GM18909 (cell line): Measurements from ENCODE around the gene ELOVL3.

Experiments
- ATAC-seq: cut with Tn5 transposase; IDR thresholded peaks from one replicate; pipeline ENCODE4 v1.9.1; 2021; ENCODE audit warnings: mild to moderate bottlenecking; ENCODE audit not compliant: unreplicated experiment, poor library complexity

Gene ELOVL3

GRCh38 chr10:102222797-102223196, 3.3 kb upstream of the ELOVL3 start:
- ATAC-seq, result no peak

- ATAC-seq, result no peak
Measured at GRCh38 chr10:102226542-102226870, 407 bp downstream of the ELOVL3 start.

- no peak for ATAC-seq
Measured at GRCh38 chr10:102227050-102227449, 951 bp downstream of the ELOVL3 start.

GRCh38 chr10:102229810-102230263, 3.7 kb downstream of the ELOVL3 start:
- no peak for ATAC-seq

GRCh38 chr10:102230264-102230860, 4.3 kb downstream of the ELOVL3 start:
- no peak for ATAC-seq

- no peak for ATAC-seq
Measured at GRCh38 chr10:102230861-102231356, 4.8 kb downstream of the ELOVL3 start.

- no peak for ATAC-seq
Measured at GRCh38 chr10:102231357-102232318, 5.5 kb downstream of the ELOVL3 start.

GRCh38 chr10:102233997-102234396, 7.9 kb downstream of the ELOVL3 start:
- no peak for ATAC-seq

GRCh38 chr10:102234888-102235597, 8.9 kb downstream of the ELOVL3 start:
- no peak for ATAC-seq

- ATAC-seq, result no peak
Measured at GRCh38 chr10:102235598-102235920, 9.5 kb downstream of the ELOVL3 start.

GRCh38 chr10:102236006-102236405, 9.9 kb downstream of the ELOVL3 start:
- no peak for ATAC-seq

- ATAC-seq, result no peak
Measured at GRCh38 chr10:102237711-102238252, 11.7 kb downstream of the ELOVL3 start.

- no peak for ATAC-seq
Measured at GRCh38 chr10:102240467-102241031, 14.4 kb downstream of the ELOVL3 start.

- ATAC-seq, result no peak
Measured at GRCh38 chr10:102241032-102241443, 14.9 kb downstream of the ELOVL3 start.

GRCh38 chr10:102241444-102242117, 15.5 kb downstream of the ELOVL3 start, which contains the start of gene PITX3:
Gene PITX3, minus strand, starts transcription at chr10:102241512. Its CDS starts 9,432 bp downstream, at chr10:102232080.
- peak; percentile 45 for ATAC-seq

- no peak for ATAC-seq
Measured at GRCh38 chr10:102242118-102242485, 16.0 kb downstream of the ELOVL3 start.

GRCh38 chr10:102243309-102243708, 17.2 kb downstream of the ELOVL3 start:
- ATAC-seq, result no peak

GRCh38 chr10:102245082-102245931, 19.2 kb downstream of the ELOVL3 start, which contains the start of gene GBF1:
Gene GBF1, plus strand, starts transcription at chr10:102245532. Its CDS starts 13,407 bp downstream, at chr10:102258939.
- ATAC-seq, result peak; percentile 92

- ATAC-seq, result no peak
Measured at GRCh38 chr10:102245932-102246251, 19.8 kb downstream of the ELOVL3 start.
